RWPE2 (cell line): Measurements from ENCODE around the gene AOC1.

ENCODE experiments used
- ATAC-seq: fragments of 200-7000 bp; cut with Tn5 transposase; 3 replicates; pipeline ENCODE4 v1.9.1; 2021; ENCODE audit warnings: low read depth
- DNase-seq: peaks from one replicate; pipeline ENCODE4 v3.0.0-alpha.2; 2020; ENCODE audit warnings: low spot score
- H3K27ac ChIP-seq: fragments of 450-650 bp; 2 replicates; pipeline ENCODE4 v1.5.1; 2017; ENCODE audit warnings: mild to moderate bottlenecking; ENCODE audit not compliant: poor library complexity, severe bottlenecking
- H3K27me3 ChIP-seq: fragments of 250-450 bp; sonication (Bioruptor Pico); 2 replicates; pipeline ENCODE4 v1.5.1; 2021; ENCODE audit warnings: mild to moderate bottlenecking, moderate library complexity; ENCODE audit not compliant: insufficient read depth, poor library complexity, severe bottlenecking
- H3K36me3 ChIP-seq: fragments of 250-450 bp; sonication (Bioruptor Pico); 2 replicates; pipeline ENCODE4 v1.5.1; 2020; ENCODE audit warnings: low read depth, mild to moderate bottlenecking, moderate library complexity
- H3K4me1 ChIP-seq: fragments of 250-450 bp; sonication (Bioruptor Pico); 2 replicates; pipeline ENCODE4 v1.5.1; 2021; ENCODE audit warnings: mild to moderate bottlenecking, moderate library complexity; ENCODE audit not compliant: insufficient read depth, poor library complexity, severe bottlenecking
- H3K4me3 ChIP-seq: fragments of 250-450 bp; sonication (Bioruptor Pico); 2 replicates; pipeline ENCODE4 v1.5.1; 2021; ENCODE audit warnings: mild to moderate bottlenecking, moderate library complexity; ENCODE audit not compliant: severe bottlenecking
- H3K9me3 ChIP-seq: fragments of 250-450 bp; sonication (Bioruptor Pico); 2 replicates; pipeline ENCODE4 v1.5.1; 2021; ENCODE audit warnings: mild to moderate bottlenecking, moderate library complexity; ENCODE audit not compliant: severe bottlenecking
- CTCF ChIP-seq: fragments of 450-650 bp; IDR thresholded peaks from one replicate; pipeline ENCODE4 v1.5.1; 2017; ENCODE audit warnings: mild to moderate bottlenecking, moderate library complexity; ENCODE audit not compliant: poor library complexity, severe bottlenecking

The AOC1 gene

GRCh38 chr7:150820578-150821198 lies 31.6 kb upstream of the AOC1 start:
- Histone ChIP-seq H3K27ac (no peak overlapping the region), H3K36me3 (no peaks in the 10 kb centered on the region), H3K4me3 (no peak overlapping the region), H3K4me1 (no peaks in the 10 kb centered on the region), H3K27me3 (peaks cover 3% of the 10 kb centered on the region), H3K9me3 (peaks cover 2% of the 10 kb centered on the region)
- ATAC-seq: no peak
- TF ChIP-seq CTCF: no peak
- no peak for DNase-seq

GRCh38 chr7:150823043-150823442 lies 29.3 kb upstream of the AOC1 start:
- no peak for DNase-seq
- Histone ChIP-seq H3K36me3 (no peaks in the 10 kb centered on the region), H3K4me3 (no peak overlapping the region), H3K9me3 (no peaks in the 10 kb centered on the region), H3K4me1 (no peaks in the 10 kb centered on the region), H3K27me3 (peaks cover 8% of the 10 kb centered on the region), H3K27ac (no peak overlapping the region)
- no peak for ATAC-seq
- no peak for TF ChIP-seq CTCF

GRCh38 chr7:150823484-150824126 lies 28.7 kb upstream of the AOC1 start:
- no peaks in the 10 kb centered on the region for H3K4me1 ChIP-seq
- DNase-seq (no peak), ATAC-seq (no peak)
- H3K27ac ChIP-seq: no peak overlapping the region
- H3K27me3 ChIP-seq: peaks cover 8% of the 10 kb centered on the region
- no peak overlapping the region for H3K4me3 ChIP-seq
- H3K9me3 ChIP-seq: no peaks in the 10 kb centered on the region
- H3K36me3 ChIP-seq: no peaks in the 10 kb centered on the region
- TF ChIP-seq CTCF: no peak

DNA sequence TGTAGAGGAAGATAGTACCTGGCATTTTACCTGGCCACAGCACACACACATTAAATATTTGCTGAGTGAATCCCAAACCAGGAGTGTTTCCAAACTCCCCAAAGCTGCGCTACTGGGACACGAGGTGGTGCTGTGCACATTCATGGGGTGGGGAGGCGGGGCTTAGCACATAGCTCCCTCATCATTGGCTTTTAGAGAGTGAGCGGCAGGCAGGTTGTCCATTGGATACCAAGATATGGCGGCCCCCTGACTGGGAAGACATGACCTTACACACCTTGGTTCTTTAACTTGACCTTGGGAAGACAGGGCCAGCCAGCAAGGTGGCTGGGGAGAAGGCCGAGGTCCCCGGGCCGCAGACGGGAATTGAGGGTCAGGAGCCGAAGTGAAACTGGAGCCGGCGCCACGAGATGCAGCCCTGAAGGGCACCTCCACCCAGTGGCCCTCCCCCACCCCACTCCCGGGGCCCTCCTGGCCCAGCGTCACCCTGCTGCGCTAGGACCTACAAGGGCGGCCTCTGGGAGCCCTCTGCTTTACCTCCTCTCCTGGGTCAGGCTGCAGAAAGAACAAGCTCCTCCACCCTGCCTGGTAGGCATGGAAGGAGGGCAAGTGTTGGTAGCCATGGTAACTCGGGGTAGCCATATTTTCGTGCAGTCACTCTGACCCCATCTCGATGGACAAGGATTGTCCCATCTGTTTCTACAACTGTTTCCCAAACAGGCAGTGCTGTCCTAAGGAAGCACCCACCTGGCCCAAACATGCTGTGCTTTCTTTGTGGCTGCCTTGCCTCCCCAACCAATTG lies 27.7 kb upstream of the AOC1 start:
- H3K4me1 ChIP-seq: no peaks in the 10 kb centered on the region
- no peaks in the 10 kb centered on the region for H3K9me3 ChIP-seq
- H3K36me3 ChIP-seq: no peaks in the 10 kb centered on the region
- H3K27ac ChIP-seq: no peak overlapping the region
- peaks cover 6% of the 10 kb centered on the region for H3K27me3 ChIP-seq
- H3K4me3 ChIP-seq: no peak overlapping the region
- no peak for TF ChIP-seq CTCF
- no peak for DNase-seq
- no peak for ATAC-seq
